NAMALWA (cell line): ENCODE results near the gene SLC44A2.
A peak's percentile ranks its signal among the peaks of the same experiment; 100 is the strongest.

Experiments used
- DNase-seq: peaks from one replicate; pipeline ENCODE4 v3.0.0-alpha.2; 2015; ENCODE audit warnings: low spot score

The SLC44A2 gene

GRCh38 chr19:10615429-10616023 is 9.8 kb upstream of the SLC44A2 start:
- no peak for DNase-seq

GRCh38 chr19:10617409-10618121 is 7.8 kb upstream of the SLC44A2 start:
- no peak for DNase-seq

GRCh38 chr19:10618846-10619245 is 6.5 kb upstream of the SLC44A2 start:
- DNase-seq: no peak

GRCh38 chr19:10620786-10621185 is 4.6 kb upstream of the SLC44A2 start:
- DNase-seq: no peak

GRCh38 chr19:10621966-10622365 is 3.4 kb upstream of the SLC44A2 start:
- DNase-seq: no peak

GRCh38 chr19:10624585-10624984 is 768 bp upstream of the SLC44A2 start:
- DNase-seq: no peak

- no peak for DNase-seq
Measured at GRCh38 chr19:10625762-10626138, 397 bp downstream of the SLC44A2 start.

GRCh38 chr19:10631874-10632273 is 6.5 kb downstream of the SLC44A2 start:
- DNase-seq: peak; percentile 34

- DNase-seq: no peak
Measured at GRCh38 chr19:10634430-10634829, 9.1 kb downstream of the SLC44A2 start.

- no peak for DNase-seq
Measured at GRCh38 chr19:10634963-10635362, 9.6 kb downstream of the SLC44A2 start.

- DNase-seq: no peak
Measured at GRCh38 chr19:10636304-10636972, 11.1 kb downstream of the SLC44A2 start.

- DNase-seq: no peak
Measured at GRCh38 chr19:10637894-10638293, 12.5 kb downstream of the SLC44A2 start.

- no peak for DNase-seq
Measured at GRCh38 chr19:10639836-10640235, 14.5 kb downstream of the SLC44A2 start.

GRCh38 chr19:10640361-10640760 is 15.0 kb downstream of the SLC44A2 start:
- DNase-seq: no peak

GRCh38 chr19:10641248-10641647 is 15.9 kb downstream of the SLC44A2 start:
- DNase-seq: no peak

- DNase-seq: no peak
Measured at GRCh38 chr19:10642473-10643171, 17.3 kb downstream of the SLC44A2 start.

GRCh38 chr19:10643172-10643967 is 18.0 kb downstream of the SLC44A2 start:
- no peak for DNase-seq

- DNase-seq: no peak
Measured at GRCh38 chr19:10643968-10644259, 18.6 kb downstream of the SLC44A2 start.

GRCh38 chr19:10644260-10645007 is 19.1 kb downstream of the SLC44A2 start:
- peak; percentile 85 for DNase-seq

GRCh38 chr19:10646456-10647159 is 21.3 kb downstream of the SLC44A2 start:
- DNase-seq: no peak

GRCh38 chr19:10648360-10648759 is 23.0 kb downstream of the SLC44A2 start:
- DNase-seq: peak; percentile 34
